Endodermal cell (in vitro differentiated cells): Measurements from ENCODE around the gene ASAH2. TPM values are rescaled to one million over a fixed set of nuclear protein-coding genes. Genes with fewer than 3 reads are reported as not detected.

ENCODE experiments used
- DNase-seq: peaks from one replicate; pipeline ENCODE4 v3.0.0-alpha.2; 2017
- H3K27ac ChIP-seq: 2 replicates; pipeline ENCODE4 v1.5.1; 2013; ENCODE audit warnings: mild to moderate bottlenecking, low read depth, low read length, moderate library complexity
- H3K27me3 ChIP-seq: 2 replicates; pipeline ENCODE4 v1.6.1; 2013; ENCODE audit warnings: mild to moderate bottlenecking, low read length, moderate library complexity; ENCODE audit not compliant: insufficient read depth, control insufficient read depth, poor library complexity, severe bottlenecking
- H3K36me3 ChIP-seq: 2 replicates; pipeline ENCODE4 v1.7.0; 2013; ENCODE audit warnings: mild to moderate bottlenecking, low read length, moderate library complexity; ENCODE audit not compliant: control insufficient read depth, insufficient read depth
- H3K4me1 ChIP-seq: one replicate; pipeline ENCODE4 v1.7.0; 2013; ENCODE audit warnings: low read length; ENCODE audit not compliant: control insufficient read depth, insufficient read depth
- H3K4me3 ChIP-seq: 2 replicates; pipeline ENCODE4 v1.5.1; 2013; ENCODE audit warnings: mild to moderate bottlenecking, low read length, moderate library complexity
- H3K9ac ChIP-seq: 2 replicates; pipeline ENCODE4 v1.6.1; 2013; ENCODE audit warnings: mild to moderate bottlenecking, low read length, moderate library complexity; ENCODE audit not compliant: poor library complexity, severe bottlenecking; ENCODE audit errors: extremely low read depth
- H3K9me3 ChIP-seq: 2 replicates; pipeline ENCODE4 v1.6.1; 2013; ENCODE audit warnings: mild to moderate bottlenecking, low read length, moderate library complexity; ENCODE audit not compliant: control insufficient read depth
- H3K27ac Mint-ChIP-seq: 2 replicates; pipeline ENCODE4 v1.8.0; 2020; ENCODE audit warnings: mixed read lengths
- H3K27me3 Mint-ChIP-seq: 2 replicates; pipeline ENCODE4 v1.8.0; 2021; ENCODE audit warnings: mild to moderate bottlenecking, mixed read lengths; ENCODE audit not compliant: insufficient read depth
- H3K36me3 Mint-ChIP-seq: 2 replicates; pipeline ENCODE4 v1.8.0; 2020; ENCODE audit warnings: low read depth, mixed read lengths
- H3K4me1 Mint-ChIP-seq: 2 replicates; pipeline ENCODE4 v1.8.0; 2020; ENCODE audit warnings: mixed read lengths
- H3K4me3 Mint-ChIP-seq: 2 replicates; pipeline ENCODE4 v1.8.0; 2020; ENCODE audit warnings: mild to moderate bottlenecking, moderate library complexity, mixed read lengths
- H3K9me3 Mint-ChIP-seq: 2 replicates; pipeline ENCODE4 v1.8.0; 2020; ENCODE audit warnings: mild to moderate bottlenecking, mixed read lengths
- CTCF ChIP-seq: fragments of 200-600 bp; sonication (generic); conservative IDR thresholded peaks from 2 replicates; pipeline ENCODE4 v1.5.0; 2021; ENCODE audit warnings: antibody characterized with exemption, mild to moderate bottlenecking
- WGBS, 2 experiments: methylation state at CpG; one replicate each; pipeline versions ENCODE4 v1.1.5 to v1.1.7; 2013; ENCODE audit warnings: missing lambda C conversion rate in 2 of 2, mixed read lengths in 1 of 2; ENCODE audit not compliant: insufficient coverage in 1 of 2, insufficient read length in 1 of 2; 5-methylcytosine and 5-hydroxymethylcytosine counted together
- total RNA-seq, 2 donors: library from RNA; stranded (reverse); fragmentation: NEBNext Ultra II Directional in 1 of 2; extraction: Animal tissue kit (Norgen Biotek cat#: 25700) in 1 of 2; gene quantifications; 2 replicates in 1 of 2; 3 replicates in 1 of 2; pipeline ENCODE4 v1.2.1, GENCODE V29; 2021

Gene ASAH2
- total RNA-seq, 2 donors from 2014 or later = 5.2 to 6.7 TPM

- no peak overlapping the region for H3K4me3 Mint-ChIP-seq
- H3K27me3 Mint-ChIP-seq = no peaks in the 10 kb centered on the region
- no peak overlapping the region for H3K27ac Mint-ChIP-seq
- no peaks in the 10 kb centered on the region for H3K36me3 ChIP-seq
- H3K27ac ChIP-seq = no peak overlapping the region
- no peak for TF ChIP-seq CTCF
- H3K27me3 ChIP-seq = no peaks in the 10 kb centered on the region
- H3K4me3 ChIP-seq = no peak overlapping the region
- 84% methylated on average over 2 of the region's 2 CpGs; no CpG with 5 or more reads in 1 of the 2 experiments for WGBS, 2 experiments
- H3K4me1 Mint-ChIP-seq = peaks cover 3% of the 10 kb centered on the region
- no peaks in the 10 kb centered on the region for H3K4me1 ChIP-seq
- H3K9me3 ChIP-seq = no peaks in the 10 kb centered on the region
- no peak for DNase-seq
- no peaks in the 10 kb centered on the region for H3K36me3 Mint-ChIP-seq
- no peak overlapping the region for H3K9ac ChIP-seq
- no peaks in the 10 kb centered on the region for H3K9me3 Mint-ChIP-seq
Observed at GRCh38 chr10:50219646-50220045, 31.7 kb downstream of the ASAH2 start.

DNA sequence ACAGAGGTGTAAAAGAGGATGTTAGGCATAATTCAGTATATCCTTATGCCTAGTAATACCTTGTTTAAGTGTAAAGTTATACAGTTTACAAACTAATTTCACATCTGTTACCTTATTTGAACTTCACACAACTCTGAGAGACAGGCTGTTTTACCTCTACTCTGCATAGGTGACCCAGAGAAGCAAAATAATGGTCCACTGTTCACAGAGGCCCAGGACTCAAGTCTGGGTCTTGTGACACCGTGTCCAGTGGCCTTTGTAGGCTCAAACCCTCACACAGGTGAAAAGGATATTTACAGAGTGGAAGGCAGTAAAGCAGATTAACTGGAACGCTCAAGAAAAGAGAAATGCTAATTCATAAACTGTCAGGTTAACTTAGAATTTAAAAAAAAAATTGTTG lies 32.1 kb downstream of the ASAH2 start:
- Histone ChIP-seq H3K36me3 (no peaks in the 10 kb centered on the region), H3K27me3 (no peaks in the 10 kb centered on the region), H3K4me1 (no peaks in the 10 kb centered on the region), H3K4me3 (no peak overlapping the region), H3K9me3 (no peaks in the 10 kb centered on the region), H3K27ac (no peak overlapping the region), H3K9ac (no peak overlapping the region)
- TF ChIP-seq CTCF = no peak
- H3K36me3 Mint-ChIP-seq = no peaks in the 10 kb centered on the region
- no peaks in the 10 kb centered on the region for H3K4me1 Mint-ChIP-seq
- DNase-seq = no peak
- no peak overlapping the region for H3K4me3 Mint-ChIP-seq
- no peaks in the 10 kb centered on the region for H3K27me3 Mint-ChIP-seq
- H3K9me3 Mint-ChIP-seq = no peaks in the 10 kb centered on the region
- H3K27ac Mint-ChIP-seq = no peak overlapping the region
- 86 to 89% methylated on average over 1 to 2 of the region's 2 CpGs for WGBS, 2 experiments

DNA sequence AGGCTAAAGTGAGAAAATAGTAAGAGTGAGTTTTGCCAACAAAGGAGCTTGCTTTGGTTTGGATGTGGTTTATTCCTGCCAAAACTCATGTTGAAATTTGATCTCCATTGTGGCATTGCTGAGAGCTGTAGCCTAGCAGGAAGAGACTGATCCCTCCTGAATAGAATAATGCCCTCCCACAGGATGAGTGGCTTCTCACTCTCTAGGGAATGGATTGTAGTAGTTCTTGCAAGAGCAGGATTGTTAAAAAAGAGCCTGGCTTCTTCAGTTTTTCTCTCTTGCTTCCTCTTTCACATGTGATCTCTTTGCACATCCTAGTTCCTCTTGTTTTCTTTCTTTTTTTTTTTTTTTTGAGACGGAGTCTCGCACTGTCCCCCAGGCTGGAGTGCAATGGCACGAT lies 34.4 kb downstream of the ASAH2 start:
- no peaks in the 10 kb centered on the region for H3K4me1 ChIP-seq
- H3K27me3 ChIP-seq = no peaks in the 10 kb centered on the region
- Mint-ChIP-seq H3K27ac (no peak overlapping the region), H3K36me3 (no peaks in the 10 kb centered on the region), H3K27me3 (no peaks in the 10 kb centered on the region), H3K4me3 (no peak overlapping the region), H3K9me3 (no peaks in the 10 kb centered on the region), H3K4me1 (no peaks in the 10 kb centered on the region)
- no peak overlapping the region for H3K9ac ChIP-seq
- no peaks in the 10 kb centered on the region for H3K36me3 ChIP-seq
- no peak for DNase-seq
- WGBS, 2 experiments = 83 to 91% methylated on average over 1 to 3 of the region's 3 CpGs
- TF ChIP-seq CTCF = no peak
- H3K9me3 ChIP-seq = no peaks in the 10 kb centered on the region
- no peak overlapping the region for H3K27ac ChIP-seq
- no peak overlapping the region for H3K4me3 ChIP-seq
